HG02763 (cell line): ENCODE measurements around the gene N4BP2L2.
"Not testable (repeated sequence)": the region's sequence is repeated elsewhere in the genome, so short reads cannot be mapped to it uniquely, and the experiment has no call there.

Experiments used
- ATAC-seq: cut with Tn5 transposase; IDR thresholded peaks from one replicate; pipeline ENCODE4 v1.9.1; 2021; ENCODE audit warnings: mild to moderate bottlenecking, moderate library complexity; ENCODE audit not compliant: unreplicated experiment

N4BP2L2 gene

DNA sequence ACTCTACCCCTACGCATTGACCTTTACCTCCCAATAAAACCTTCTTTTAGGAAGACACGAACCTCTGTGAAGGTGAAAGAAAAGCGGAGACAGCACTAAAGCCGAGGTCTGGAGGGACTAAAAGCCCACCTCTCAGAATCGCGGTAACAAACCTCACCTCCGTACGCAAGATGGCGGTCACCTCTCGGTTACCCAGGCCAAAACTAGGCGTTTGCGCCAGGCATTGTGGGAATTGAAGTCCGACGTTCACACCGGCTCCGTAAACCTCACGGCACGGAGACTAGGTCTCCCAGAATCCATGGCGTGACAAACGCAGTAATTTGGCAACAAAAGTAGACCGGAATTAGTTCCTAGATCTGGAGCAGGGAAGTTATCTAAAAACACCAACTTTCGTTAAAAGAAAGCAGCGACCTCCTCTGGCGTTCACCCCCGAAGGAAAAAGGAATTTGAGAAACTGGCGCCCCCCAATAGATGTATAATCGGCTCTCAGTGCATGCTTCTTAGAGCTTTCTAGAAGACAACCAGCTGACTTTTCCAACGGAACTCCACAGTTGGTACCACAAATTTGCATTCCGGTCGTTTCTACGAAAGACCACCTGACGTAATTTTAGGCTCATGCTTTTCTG, at the start of gene N4BP2L2:
TSS of gene N4BP2L2 (minus strand) at position 175 of the 626 bp plus-strand sequence. CDS start 1,768 bp downstream, outside the sequence.
- peak; percentile 97 for ATAC-seq

DNA sequence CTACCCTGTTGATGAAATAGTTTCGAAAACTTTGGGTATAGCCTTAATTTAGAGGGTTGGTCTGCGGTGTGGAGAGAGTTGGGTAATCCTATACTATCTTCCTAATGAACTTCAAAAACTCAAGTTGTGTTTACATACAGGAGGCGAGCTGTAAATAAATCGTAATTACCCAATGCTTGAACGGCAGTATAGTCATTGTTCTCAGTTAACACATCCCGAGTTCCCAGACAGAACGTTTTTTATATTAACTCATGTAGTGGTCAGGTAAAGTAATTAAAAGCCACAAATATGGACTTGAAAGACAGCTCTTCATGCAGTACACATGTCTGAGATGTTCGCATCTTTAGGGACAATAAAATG, 49.2 kb upstream of the N4BP2L2 start:
- no peak for ATAC-seq

DNA sequence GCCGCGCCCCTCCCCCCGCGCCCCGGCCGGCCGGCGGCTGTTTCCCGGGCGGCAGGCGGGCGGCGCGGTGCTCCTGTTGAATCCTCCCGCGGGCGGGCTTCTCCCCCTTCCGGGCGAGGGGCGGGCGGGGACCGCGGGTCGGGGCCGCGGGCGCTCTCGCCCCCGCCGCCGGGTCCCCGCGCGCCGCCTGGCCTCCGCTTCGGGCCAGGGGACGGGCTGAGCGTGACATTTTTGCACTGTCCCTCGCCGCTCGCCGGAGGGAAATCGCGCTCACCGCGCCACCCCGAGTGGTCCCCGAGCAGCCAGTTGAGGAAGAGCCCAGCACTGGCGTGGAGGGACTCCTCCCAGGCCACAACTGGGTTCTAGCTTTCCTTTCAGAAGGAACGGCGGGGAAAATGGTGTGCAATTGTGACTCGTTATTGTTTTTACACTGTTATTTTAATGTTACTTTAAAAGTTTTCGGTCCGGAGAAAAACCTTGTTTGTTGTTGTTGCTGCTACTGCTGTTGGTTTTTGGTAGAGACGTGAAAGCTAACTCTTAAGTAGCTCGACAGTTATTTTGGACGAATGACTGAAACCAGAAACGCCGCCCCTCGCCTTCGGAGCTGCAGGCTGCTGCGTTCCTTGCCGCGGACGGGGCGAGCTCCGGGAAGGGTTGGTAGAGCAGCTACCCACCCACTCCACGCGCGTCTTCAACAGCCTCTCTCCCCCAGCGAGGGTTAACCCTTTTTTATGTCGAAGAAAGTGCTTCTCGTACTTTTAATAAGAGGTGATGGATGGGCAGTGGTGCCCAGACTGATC, 48.6 kb upstream of the N4BP2L2 start:
- peak; percentile 32 for ATAC-seq

DNA sequence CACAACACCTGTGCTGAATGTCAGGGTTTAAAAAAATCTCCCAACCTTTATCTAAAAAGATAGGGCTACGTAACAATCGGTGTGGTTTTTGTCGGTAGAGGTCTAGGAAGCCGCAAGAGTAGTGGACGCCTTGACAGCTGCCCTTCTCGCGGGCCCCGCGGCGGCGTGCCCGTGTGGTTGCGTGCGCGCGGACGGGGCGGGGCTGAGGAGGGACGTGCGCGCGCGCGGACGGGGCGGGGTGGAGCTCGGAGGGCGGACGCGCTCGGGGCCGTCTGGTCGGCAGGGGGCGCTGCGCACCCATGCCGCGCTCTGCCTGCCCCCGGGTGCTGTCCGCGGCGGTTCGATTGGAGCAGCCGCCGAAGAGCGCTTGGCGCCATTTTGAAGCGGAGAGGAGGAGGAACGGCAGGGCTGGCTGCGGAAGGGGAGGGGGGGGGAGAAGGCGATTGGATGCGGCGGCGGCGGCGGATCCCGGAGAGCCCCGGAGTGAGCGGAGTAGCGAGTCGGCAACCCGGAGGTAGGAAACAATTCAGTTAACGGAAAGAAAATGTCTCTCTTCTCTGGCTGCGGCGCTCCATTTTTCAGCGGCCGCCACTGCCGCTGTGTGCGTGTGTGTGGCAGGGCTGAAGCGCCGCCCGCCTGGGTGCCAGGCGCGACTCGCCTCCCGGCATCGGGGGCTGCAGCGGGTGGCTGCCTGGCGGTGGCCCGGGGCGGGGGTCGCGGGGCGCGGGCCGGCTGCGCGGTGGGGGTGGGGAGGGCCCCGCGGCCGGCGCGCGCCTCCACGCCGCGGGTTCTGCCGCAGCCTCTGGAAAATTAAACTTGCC, 47.7 kb upstream of the N4BP2L2 start, which contains the start of gene PDS5B:
TSS of gene PDS5B (plus strand) at position 373 of the 821 bp plus-strand sequence. CDS start 62,321 bp downstream, outside the sequence.
- peak; percentile 83 for ATAC-seq

DNA sequence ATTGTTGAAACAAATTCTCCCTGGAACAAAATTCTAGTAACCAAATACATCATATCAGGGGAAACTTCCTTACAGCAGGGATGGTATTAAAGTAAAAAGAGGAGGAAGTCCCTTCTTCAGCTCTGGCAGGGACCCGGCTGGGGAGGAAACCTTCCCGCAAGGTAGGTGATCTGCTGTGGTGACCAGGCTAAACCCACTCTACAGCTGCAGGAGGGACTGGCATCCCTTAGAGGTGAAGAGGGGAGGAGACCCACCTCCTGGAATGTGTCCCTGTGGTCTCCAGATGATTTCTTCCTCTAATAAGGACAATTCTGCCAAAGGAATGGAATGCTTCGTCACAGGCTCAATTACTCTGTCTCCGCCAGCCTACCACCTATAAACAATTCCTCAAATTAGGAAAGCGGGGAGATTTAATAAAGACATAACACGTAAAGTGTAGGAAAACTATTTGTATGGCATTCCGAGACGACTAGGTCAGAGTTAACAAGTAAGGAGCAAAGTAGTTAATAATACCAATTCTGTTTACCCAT, 47.0 kb upstream of the N4BP2L2 start:
- ATAC-seq, result no peak

DNA sequence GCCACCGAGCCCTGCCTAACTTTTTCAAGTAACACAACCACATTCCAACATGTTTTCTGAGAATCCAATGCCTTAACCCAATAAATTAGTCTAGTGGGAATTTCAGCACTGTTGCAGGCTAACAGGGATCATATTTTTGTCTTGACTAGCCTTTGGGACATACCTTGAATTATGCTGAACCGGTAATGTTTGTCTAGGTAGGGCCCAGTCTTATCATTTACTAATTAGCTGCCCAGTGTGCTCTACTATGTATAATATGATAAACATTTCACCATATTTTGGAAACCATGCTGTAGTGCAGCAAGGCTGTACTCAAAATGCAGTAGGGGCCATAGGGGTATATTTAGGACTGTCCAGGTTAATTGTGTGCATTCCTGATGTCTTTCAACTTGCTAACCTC, 44.4 kb upstream of the N4BP2L2 start:
- no peak for ATAC-seq

GRCh38 chr13:32582281-32582680, 43.7 kb upstream of the N4BP2L2 start:
- ATAC-seq, result no peak

- ATAC-seq, result no peak
Observed at GRCh38 chr13:32581177-32581786, 42.7 kb upstream of the N4BP2L2 start.

GRCh38 chr13:32577032-32577431, 38.4 kb upstream of the N4BP2L2 start:
- no peak for ATAC-seq

- not testable (repeated sequence) for ATAC-seq
Observed at GRCh38 chr13:32575687-32576086, 37.1 kb upstream of the N4BP2L2 start.

GRCh38 chr13:32560842-32561241, 22.2 kb upstream of the N4BP2L2 start:
- ATAC-seq, result not testable (repeated sequence)

DNA sequence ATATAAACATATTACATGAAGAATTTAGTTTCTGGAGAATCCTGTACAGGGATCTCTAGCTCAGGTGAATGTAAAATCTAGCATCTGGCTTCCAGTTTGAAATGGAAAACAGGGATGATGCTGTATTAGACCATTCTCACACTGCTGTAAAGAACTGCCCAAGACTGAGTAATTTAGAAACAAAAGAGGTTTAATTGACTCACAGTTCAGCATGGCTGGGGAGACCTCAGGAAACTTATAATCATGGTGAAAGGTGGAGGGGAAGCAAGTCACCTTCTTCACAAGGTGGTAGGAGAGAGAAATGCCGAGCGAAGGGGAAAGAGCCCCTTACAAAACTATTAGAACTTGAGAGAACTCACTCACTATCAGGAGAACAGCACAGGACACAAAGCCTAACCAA, 17.0 kb upstream of the N4BP2L2 start:
- no peak for ATAC-seq

GRCh38 chr13:32553720-32554119, 15.1 kb upstream of the N4BP2L2 start:
- no peak for ATAC-seq

DNA sequence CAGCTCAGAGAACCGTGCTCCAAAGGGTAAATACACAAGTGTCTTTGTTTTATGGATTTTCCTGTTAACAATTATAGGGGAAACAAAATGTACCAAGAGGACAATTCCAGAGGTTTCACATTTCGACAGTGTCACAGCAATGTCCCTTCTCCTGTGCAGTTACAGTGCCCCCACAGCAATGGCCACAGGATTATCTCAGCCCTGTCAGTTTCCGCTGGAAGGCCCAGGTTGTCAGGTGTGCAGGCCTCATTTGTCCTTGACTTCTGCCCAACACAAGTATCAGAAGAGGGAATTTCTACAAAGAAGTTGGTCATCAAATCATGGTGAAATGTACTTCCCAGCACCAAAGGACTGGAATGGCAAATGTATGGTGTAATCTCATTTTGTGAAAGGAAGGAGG, 11.2 kb upstream of the N4BP2L2 start:
- no peak for ATAC-seq

GRCh38 chr13:32548837-32549236, 10.2 kb upstream of the N4BP2L2 start:
- no peak for ATAC-seq

DNA sequence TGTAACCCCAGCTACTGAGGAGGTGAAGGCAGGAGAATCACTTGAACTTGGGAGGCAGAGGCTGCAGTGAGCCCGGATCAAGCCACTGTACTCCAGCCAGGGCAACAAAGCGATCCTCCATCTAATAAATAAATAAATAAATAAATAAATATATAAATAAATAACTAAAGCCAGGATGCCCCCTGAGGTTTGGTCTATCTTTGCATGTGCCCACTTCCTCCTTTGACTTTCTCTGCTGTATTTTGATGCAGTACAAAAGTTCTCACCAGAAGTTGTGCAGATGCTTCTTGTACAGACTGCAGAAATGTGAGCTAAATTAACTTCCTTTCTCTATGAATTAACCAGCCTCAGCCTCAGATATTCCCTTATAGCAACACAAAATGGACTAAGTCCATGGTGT, 6.5 kb upstream of the N4BP2L2 start:
- no peak for ATAC-seq

DNA sequence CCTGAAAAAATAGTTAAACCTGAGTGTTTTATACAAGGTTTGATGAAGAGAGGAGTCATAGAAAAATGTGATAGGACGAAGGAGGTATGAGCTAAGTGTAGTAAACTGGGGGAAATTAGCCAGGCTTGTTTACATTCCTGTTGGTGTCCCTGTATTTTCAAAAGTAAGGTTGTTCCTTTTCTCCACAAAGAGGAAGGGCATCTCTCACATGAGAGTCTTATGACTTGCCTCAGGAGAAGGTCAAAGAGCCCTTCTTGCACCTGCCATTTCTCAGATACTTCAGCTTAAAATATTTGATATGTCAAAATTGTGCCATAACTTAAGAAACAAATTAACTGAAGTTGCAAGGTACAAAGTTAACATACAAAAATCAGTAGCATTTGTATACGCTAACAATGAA, 3.6 kb upstream of the N4BP2L2 start:
- no peak for ATAC-seq

GRCh38 chr13:32538143-32538620, 413 bp downstream of the N4BP2L2 start:
- peak; percentile 83 for ATAC-seq

DNA sequence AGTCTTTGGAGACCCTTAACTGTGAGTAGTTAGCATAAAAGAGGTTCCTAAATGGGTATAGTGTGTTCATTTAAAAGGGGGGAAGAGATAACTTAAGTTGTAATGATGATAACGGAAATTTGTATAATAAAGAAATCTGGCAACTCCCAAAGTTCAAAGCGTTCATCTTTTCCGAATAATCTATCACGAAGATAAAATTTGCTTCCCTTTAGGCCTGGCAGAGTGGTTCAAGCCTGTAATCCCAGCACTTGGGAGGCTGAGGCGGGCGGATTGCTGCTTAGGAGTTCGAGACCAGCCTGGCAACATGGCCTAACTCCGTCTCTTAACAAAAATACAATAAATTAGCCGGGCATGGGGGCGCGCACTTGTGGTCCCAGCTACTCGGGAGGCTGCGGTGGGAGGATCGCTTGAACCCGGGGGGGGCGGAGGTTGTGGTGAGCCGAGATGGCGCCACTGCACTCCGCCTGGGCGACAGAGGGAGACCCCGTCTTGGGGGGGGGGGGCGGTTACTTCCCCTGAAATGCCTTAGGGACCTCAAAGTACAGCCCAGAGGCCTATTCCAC, 934 bp downstream of the N4BP2L2 start:
- ATAC-seq, result no peak

DNA sequence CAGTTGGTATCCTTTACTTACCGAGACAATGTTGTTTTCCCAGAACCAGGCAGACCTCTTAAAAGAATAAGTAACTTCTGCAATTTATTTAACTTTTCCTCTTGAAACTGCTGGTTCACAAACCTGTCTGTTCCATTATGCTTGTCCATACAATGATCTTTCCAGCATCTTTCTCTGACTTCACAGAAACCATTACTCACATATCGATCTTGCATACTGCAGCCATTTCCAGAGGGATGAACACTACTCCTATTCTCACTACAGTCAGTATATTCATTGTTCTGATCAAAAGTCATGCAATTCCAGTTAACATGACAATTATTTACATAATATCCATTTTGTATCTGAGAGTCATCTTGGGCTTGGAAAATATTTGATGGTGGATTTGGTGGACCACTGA, 2.8 kb downstream of the N4BP2L2 start:
- no peak for ATAC-seq
